ENCODE data around the gene PLD1.

Gene PLD1

GRCh38 chr3:171783626-171784025, 26.7 kb downstream of the PLD1 start:
- Mint-ChIP-seq H3K4me3 (no peak overlapping the region), H3K36me3 (ENCODE audit: low read depth) (no peaks in the 10 kb centered on the region)

DNA sequence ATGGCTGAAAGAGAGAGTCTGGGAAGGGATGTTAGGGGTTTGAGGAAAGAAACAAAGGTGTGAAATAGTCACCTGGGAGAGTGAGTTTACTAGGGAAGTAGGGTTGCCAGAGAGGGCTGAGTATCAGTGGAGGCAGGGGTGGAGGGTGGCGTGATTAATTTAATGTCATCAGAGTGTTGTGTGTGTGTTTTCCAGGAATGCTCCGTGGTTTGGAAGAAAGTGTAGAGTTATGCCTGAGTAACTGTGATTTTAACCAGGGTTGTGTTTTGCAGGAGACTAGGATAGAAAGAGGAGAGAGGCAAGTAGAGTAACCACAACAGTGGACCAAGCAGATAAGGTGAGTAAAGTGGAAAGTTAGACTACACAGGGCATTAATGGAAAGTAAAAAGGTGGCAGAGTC, 27.2 kb downstream of the PLD1 start:
- peaks cover 3% of the 10 kb centered on the region for H3K27me3 Mint-ChIP-seq
- H3K36me3 Mint-ChIP-seq (ENCODE audit: low read depth): no peaks in the 10 kb centered on the region
- H3K4me1 Mint-ChIP-seq (ENCODE audit: low read depth): no peaks in the 10 kb centered on the region
- no peak overlapping the region for H3K4me3 Mint-ChIP-seq
- no peak overlapping the region for H3K27ac Mint-ChIP-seq
- H3K9me3 Mint-ChIP-seq: no peaks in the 10 kb centered on the region

More at GRCh38 chr3:171783626-171784025, 26.7 kb downstream of the PLD1 start:
- Mint-ChIP-seq H3K4me1 (ENCODE audit: low read depth) (no peaks in the 10 kb centered on the region), H3K9me3 (no peaks in the 10 kb centered on the region), H3K27me3 (peaks cover 3% of the 10 kb centered on the region), H3K27ac (no peak overlapping the region)

GRCh38 chr3:171782617-171783016, 27.7 kb downstream of the PLD1 start:
- peaks cover 3% of the 10 kb centered on the region for H3K27me3 Mint-ChIP-seq
- no peak overlapping the region for H3K4me3 Mint-ChIP-seq
- no peak overlapping the region for H3K27ac Mint-ChIP-seq
- H3K4me1 Mint-ChIP-seq (ENCODE audit: low read depth): no peaks in the 10 kb centered on the region
- H3K36me3 Mint-ChIP-seq (ENCODE audit: low read depth): no peaks in the 10 kb centered on the region
- no peaks in the 10 kb centered on the region for H3K9me3 Mint-ChIP-seq

DNA sequence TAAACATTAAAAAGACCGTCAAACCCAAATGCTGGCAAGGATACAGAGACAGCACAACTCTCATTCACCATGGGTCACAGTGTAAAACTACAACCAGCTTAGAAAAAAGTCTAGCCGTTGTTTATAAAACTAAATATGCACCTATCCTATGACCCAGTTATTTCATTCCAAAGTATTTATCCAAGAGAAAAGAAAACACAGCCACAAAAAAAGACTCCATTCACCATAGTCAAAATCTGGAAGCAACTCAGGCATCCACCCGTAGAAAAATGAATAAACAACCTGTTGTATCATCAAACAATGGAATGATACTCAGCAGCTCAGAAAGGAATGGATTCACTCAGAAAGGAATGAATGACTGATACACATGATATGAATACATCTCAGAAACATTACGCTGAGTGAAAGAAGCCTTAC, 28.6 kb downstream of the PLD1 start:
- no peaks in the 10 kb centered on the region for H3K4me1 Mint-ChIP-seq (ENCODE audit: low read depth)
- no peak overlapping the region for H3K4me3 Mint-ChIP-seq
- no peaks in the 10 kb centered on the region for H3K36me3 Mint-ChIP-seq (ENCODE audit: low read depth)
- H3K9me3 Mint-ChIP-seq: no peaks in the 10 kb centered on the region
- H3K27ac Mint-ChIP-seq: no peak overlapping the region
- H3K27me3 Mint-ChIP-seq: peaks cover 3% of the 10 kb centered on the region

DNA sequence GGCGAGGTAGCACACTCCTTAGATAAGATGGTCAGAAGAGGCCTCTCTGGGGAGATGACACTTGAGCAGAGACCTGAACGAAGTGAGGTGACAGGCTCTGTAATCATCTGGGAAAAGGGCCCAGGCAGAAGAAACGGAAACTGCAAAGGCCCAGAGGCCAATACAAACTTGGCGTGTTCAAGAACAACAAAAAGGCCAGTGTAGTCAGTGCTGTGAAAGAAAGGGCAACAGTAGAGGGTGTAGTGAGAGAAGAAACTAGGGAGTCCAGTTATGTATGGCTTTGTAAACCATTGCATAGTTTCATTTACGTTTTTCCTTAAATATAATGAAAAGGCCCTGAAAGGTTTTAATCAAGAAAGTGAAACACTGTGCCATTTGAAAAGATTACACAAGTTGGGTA, 31.8 kb downstream of the PLD1 start:
- Mint-ChIP-seq H3K36me3 (ENCODE audit: low read depth) (no peaks in the 10 kb centered on the region), H3K4me1 (ENCODE audit: low read depth) (no peaks in the 10 kb centered on the region), H3K4me3 (no peak overlapping the region), H3K27ac (no peak overlapping the region), H3K9me3 (no peaks in the 10 kb centered on the region), H3K27me3 (peaks cover 3% of the 10 kb centered on the region)

DNA sequence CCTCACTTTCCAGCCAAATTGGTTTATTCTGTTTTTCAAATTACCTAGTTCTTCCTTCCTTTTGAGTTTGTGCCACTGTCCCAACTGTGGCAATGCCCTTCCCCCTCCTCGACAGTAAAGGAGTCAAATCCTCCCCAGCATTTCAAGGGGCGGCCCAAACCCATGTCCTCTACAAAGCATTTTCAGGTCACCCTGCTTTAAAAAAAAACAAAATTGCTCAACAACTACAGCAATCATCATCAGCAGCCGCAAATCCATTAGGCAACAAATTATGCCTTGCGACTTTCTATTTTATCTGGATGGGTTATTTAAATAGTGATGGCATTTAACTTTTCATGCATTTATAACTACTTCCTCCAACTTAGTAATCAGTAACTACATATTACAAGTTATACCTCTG, 32.7 kb downstream of the PLD1 start:
- peaks cover 3% of the 10 kb centered on the region for H3K27me3 Mint-ChIP-seq
- no peak overlapping the region for H3K4me3 Mint-ChIP-seq
- H3K36me3 Mint-ChIP-seq (ENCODE audit: low read depth): no peaks in the 10 kb centered on the region
- H3K27ac Mint-ChIP-seq: no peak overlapping the region
- H3K4me1 Mint-ChIP-seq (ENCODE audit: low read depth): no peaks in the 10 kb centered on the region
- no peaks in the 10 kb centered on the region for H3K9me3 Mint-ChIP-seq

- no peak overlapping the region for H3K27ac Mint-ChIP-seq
- peaks cover 3% of the 10 kb centered on the region for H3K27me3 Mint-ChIP-seq
- H3K4me3 Mint-ChIP-seq: no peak overlapping the region
- no peaks in the 10 kb centered on the region for H3K4me1 Mint-ChIP-seq (ENCODE audit: low read depth)
- H3K9me3 Mint-ChIP-seq: no peaks in the 10 kb centered on the region
- no peaks in the 10 kb centered on the region for H3K36me3 Mint-ChIP-seq (ENCODE audit: low read depth)
Measured at GRCh38 chr3:171776839-171777583, 33.3 kb downstream of the PLD1 start.

DNA sequence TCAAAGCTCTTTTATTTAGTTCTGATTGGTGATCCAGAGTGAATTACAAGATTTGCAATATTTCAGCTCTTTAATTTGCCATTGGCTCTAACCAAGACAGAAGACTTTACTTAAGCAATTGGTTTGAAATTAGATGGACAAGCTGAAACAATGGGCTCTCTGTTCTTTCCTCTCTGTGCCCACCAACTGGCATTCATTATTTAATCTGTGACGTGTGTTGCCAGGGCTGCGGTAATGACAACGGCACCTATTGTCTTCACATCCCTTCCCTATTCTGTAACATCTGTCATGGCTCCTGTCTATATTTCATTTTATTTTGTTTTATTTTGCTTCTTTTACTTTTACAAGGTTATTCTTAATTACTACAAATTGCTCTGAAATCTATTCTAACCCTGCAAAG, 33.9 kb downstream of the PLD1 start:
- Mint-ChIP-seq H3K27me3 (peaks cover 3% of the 10 kb centered on the region), H3K36me3 (ENCODE audit: low read depth) (no peaks in the 10 kb centered on the region), H3K4me3 (no peak overlapping the region), H3K4me1 (ENCODE audit: low read depth) (no peaks in the 10 kb centered on the region), H3K27ac (no peak overlapping the region), H3K9me3 (no peaks in the 10 kb centered on the region)

DNA sequence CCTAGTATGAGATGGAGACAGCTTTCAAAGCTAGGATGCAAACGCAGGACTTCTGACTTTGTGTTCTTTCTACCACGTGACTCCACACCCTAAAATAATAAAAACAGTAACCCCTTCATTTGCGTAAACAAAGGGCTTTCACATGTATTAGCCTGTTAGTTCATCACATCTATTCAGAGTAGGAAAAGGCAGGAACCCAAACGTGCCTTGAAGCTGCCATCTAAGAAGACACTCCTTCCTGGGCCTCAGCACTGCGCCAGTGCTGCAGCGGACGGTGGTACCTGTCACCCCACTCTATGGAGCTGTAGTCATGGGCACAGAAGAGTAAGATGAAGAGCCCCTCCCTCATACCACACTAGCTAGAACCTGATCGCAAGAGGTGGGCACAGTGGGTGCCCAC, 34.3 kb downstream of the PLD1 start:
- Mint-ChIP-seq H3K9me3 (no peaks in the 10 kb centered on the region), H3K27ac (no peak overlapping the region), H3K4me3 (no peak overlapping the region), H3K36me3 (ENCODE audit: low read depth) (no peaks in the 10 kb centered on the region), H3K27me3 (peaks cover 3% of the 10 kb centered on the region), H3K4me1 (ENCODE audit: low read depth) (no peaks in the 10 kb centered on the region)

DNA sequence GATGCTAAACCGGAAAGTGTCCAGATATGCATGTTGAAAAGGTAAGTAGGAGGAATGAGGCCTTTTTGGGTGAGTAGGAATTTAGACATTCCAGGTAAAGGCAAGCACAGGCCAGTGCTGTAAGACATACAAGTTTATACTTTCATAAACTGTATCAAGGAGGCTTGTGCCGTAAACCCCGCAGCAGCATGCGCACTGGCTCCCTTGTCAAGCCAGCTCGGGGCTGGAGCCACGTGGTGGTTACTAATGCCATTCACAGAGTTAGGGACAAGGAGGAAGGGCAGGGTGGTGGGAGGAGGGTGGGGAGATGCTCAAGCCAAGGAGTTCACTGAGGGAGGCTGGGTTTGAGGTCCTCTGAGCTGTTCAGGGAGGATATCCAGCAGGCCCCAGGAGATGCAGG, 35.8 kb downstream of the PLD1 start:
- Mint-ChIP-seq H3K9me3 (no peaks in the 10 kb centered on the region), H3K4me3 (no peak overlapping the region), H3K27ac (no peak overlapping the region), H3K27me3 (no peaks in the 10 kb centered on the region), H3K36me3 (ENCODE audit: low read depth) (no peaks in the 10 kb centered on the region), H3K4me1 (ENCODE audit: low read depth) (no peaks in the 10 kb centered on the region)

- Mint-ChIP-seq H3K9me3 (no peaks in the 10 kb centered on the region), H3K4me1 (ENCODE audit: low read depth) (no peaks in the 10 kb centered on the region), H3K27ac (no peak overlapping the region), H3K27me3 (no peaks in the 10 kb centered on the region), H3K4me3 (no peak overlapping the region), H3K36me3 (ENCODE audit: low read depth) (no peaks in the 10 kb centered on the region)
Measured at GRCh38 chr3:171772427-171773056, 37.7 kb downstream of the PLD1 start.

DNA sequence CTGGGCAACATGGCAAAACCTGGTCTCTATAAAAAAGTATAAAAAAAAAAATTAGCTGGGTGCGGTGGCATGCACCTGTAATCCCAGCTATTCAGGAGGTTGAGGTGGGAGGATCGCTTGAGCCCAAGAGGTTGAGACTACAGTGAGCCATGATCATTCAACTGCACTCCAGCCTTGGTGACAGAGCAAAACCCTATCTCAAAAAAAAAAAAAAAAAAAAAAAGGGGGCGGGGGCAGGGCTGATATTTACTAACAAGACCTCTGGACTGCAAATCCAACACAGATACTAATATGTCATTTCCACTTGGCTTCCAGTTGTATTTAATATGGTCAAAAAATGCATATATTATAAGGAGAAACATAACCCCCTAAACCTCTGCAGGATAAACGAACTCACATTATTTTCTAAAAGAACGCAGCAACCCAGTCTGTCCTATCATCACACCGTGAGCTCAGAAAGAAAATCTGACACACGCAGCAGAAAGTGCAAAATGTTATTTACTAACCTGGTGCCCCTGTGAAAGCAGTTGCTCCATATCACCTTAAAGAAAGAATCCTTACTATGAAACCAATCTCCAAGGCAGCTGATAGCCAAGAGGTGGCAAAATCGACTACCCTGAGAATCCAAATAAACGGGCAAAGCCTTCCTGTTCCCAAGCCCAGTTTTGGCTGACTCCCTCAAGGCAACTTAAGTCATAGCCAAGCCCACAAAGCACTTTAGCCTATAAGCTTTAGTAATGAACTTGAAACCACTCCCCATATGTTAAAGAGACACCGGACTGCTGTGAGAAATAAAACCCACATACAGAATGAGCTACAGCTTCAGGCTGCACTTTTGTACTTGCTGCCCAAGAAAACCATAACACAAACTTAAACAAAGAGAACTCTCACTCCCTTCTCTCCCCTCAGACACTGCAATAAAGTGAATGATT, 39.3 kb downstream of the PLD1 start:
- Mint-ChIP-seq H3K27me3 (peaks cover 5% of the 10 kb centered on the region), H3K4me3 (no peak overlapping the region), H3K4me1 (ENCODE audit: low read depth) (no peaks in the 10 kb centered on the region), H3K9me3 (no peaks in the 10 kb centered on the region), H3K36me3 (ENCODE audit: low read depth) (no peaks in the 10 kb centered on the region), H3K27ac (no peak overlapping the region)

DNA sequence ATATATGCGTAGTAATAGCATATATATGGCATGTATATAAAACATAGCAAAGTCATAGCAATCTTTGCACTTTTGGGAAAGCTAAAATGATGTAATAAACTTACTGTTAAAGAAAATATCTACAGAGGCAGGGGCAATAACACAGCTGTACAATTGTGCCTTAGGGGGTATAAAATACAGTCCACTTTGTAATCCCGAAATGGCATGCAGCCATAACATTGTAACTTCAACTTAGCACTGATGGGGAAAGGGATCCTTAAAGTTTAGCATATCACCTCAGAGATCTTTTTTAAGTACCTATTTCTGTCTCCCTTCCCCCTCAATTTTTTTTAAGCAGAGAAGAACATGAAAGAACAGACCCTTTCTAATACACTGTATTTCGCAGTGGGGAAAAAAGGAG, 40.8 kb downstream of the PLD1 start:
- no peaks in the 10 kb centered on the region for H3K36me3 Mint-ChIP-seq (ENCODE audit: low read depth)
- no peak overlapping the region for H3K4me3 Mint-ChIP-seq
- no peak overlapping the region for H3K27ac Mint-ChIP-seq
- H3K27me3 Mint-ChIP-seq: peaks cover 5% of the 10 kb centered on the region
- no peaks in the 10 kb centered on the region for H3K9me3 Mint-ChIP-seq
- H3K4me1 Mint-ChIP-seq (ENCODE audit: low read depth): no peaks in the 10 kb centered on the region

DNA sequence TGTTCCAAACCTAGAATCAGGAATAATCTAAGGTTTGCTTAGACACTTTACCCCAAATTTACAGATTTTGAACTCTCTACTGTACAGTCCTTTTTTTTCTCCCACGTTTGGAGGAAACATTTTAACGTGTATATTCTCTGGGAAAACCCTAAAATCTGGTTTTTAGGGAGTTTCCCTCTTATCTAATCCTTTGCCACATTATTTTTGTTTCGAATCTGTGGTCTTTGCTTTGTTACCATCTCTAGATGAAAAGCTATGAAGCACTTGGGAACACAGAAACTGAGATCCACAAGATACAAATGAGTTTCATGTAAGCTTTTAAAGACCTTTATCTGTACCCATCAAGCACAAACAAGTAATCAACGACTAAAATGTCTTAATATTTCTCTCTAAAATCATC, 41.3 kb downstream of the PLD1 start:
- H3K9me3 Mint-ChIP-seq: no peaks in the 10 kb centered on the region
- no peaks in the 10 kb centered on the region for H3K4me1 Mint-ChIP-seq (ENCODE audit: low read depth)
- H3K4me3 Mint-ChIP-seq: no peak overlapping the region
- peaks cover 5% of the 10 kb centered on the region for H3K27me3 Mint-ChIP-seq
- H3K36me3 Mint-ChIP-seq (ENCODE audit: low read depth): no peaks in the 10 kb centered on the region
- no peak overlapping the region for H3K27ac Mint-ChIP-seq

- Mint-ChIP-seq H3K36me3 (ENCODE audit: low read depth) (no peaks in the 10 kb centered on the region), H3K9me3 (no peaks in the 10 kb centered on the region), H3K27me3 (peaks cover 5% of the 10 kb centered on the region), H3K4me3 (no peak overlapping the region), H3K4me1 (ENCODE audit: low read depth) (no peaks in the 10 kb centered on the region), H3K27ac (no peak overlapping the region)
Measured at GRCh38 chr3:171768281-171768900, 41.9 kb downstream of the PLD1 start.

Measured in stimulated activated naive CD8-positive, alpha-beta T cell treated with anti-CD3 and anti-CD28 coated beads, Interleukin-15, Interleukin-2, amounts not matched to agents 100 ng/mL and 50 ng/mL, for 24 hours (primary cell).